ENCODE results near the gene SLITRK6.

DNA sequence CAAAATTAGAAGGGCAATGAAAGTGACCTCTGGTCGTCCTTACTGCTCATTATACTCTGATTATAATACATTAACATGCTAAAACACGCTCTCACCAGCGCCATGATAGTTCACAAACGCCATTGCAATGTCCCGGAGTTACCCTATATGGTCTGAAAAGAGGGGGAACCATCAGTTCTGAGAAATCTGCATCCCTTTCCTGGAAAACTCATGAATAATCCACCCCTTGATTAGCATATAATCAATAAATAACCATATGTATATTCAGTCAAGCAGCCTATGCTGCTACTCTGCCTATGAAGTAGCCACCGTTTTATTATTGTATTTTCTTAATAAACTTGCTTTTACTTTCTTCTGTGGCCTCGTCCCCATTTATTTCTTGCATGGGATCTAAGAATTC, 24.6 kb upstream of the SLITRK6 start:
- TF ChIP-seq, protein P1, sequence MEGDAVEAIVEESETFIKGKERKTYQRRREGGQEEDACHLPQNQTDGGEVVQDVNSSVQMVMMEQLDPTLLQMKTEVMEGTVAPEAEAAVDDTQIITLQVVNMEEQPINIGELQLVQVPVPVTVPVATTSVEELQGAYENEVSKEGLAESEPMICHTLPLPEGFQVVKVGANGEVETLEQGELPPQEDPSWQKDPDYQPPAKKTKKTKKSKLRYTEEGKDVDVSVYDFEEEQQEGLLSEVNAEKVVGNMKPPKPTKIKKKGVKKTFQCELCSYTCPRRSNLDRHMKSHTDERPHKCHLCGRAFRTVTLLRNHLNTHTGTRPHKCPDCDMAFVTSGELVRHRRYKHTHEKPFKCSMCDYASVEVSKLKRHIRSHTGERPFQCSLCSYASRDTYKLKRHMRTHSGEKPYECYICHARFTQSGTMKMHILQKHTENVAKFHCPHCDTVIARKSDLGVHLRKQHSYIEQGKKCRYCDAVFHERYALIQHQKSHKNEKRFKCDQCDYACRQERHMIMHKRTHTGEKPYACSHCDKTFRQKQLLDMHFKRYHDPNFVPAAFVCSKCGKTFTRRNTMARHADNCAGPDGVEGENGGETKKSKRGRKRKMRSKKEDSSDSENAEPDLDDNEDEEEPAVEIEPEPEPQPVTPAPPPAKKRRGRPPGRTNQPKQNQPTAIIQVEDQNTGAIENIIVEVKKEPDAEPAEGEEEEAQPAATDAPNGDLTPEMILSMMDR (IDR thresholded peaks at IDR 0.05), result no peak
- no peak for TF ChIP-seq POLR2A (IDR thresholded peaks at IDR 0.05)

Measured in right lobe of liver (tissue), 4 donors.